ENCODE results near the gene EPHB1. TPM values are rescaled to one million over a fixed set of nuclear protein-coding genes. Genes with fewer than 3 reads are reported as not detected.

EPHB1 gene
- total and polyA plus RNA-seq, 2 of the 13 experiments (the other 11 are each of a cell fraction or from before 2014, with no cell fraction given), result 0.07 to 0.21 TPM

DNA sequence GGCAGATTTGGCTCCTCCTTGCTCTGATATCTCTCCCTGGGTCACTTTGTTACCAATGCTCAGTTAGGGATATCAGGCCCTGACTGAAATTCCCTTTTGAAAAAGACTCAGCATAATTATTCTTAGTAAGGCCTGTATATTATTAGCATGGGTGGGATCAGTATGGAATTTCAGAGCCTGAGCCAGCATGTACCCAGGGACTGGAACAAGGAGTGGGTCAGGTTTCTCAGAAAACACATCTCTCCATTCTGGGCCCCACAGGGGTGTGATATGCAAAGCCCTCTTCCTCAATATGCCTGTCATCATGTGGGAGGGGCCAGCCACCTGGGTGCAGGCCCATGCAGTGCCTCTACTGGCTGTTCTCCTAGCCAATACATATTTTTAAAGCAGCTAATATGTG lies 423.2 kb downstream of the EPHB1 start:
- H4K20me1 ChIP-seq (ENCODE audit: insufficient read depth, low read length), result no peaks in the 10 kb centered on the region
- H3K27me3 ChIP-seq (ENCODE audit: control insufficient read depth in 1 of 2, insufficient read depth in 2 of 2, low read length in 2 of 2), result no peaks in the 10 kb centered on the region; a peak in 1 of 5 replicates
- H3K9me3 ChIP-seq (ENCODE audit: low read length), result no peaks in the 10 kb centered on the region
- in situ Hi-C loops (cut with HindIII; ENCODE audit: extremely low pct_ligation_motif_present, low pct_unique_long_range_greater_than_20kb) (no loop called here), intact Hi-C loops (cut with micrococcal nuclease; ENCODE audit: unreplicated experiment) (no loop called here)
- ChIA-PET POLR2A (no interaction called here), CTCF (ENCODE audit: low intra/inter-chr PET ratio, low total read pairs) (no interaction called here)
- no peaks in the 10 kb centered on the region for H3K79me2 ChIP-seq (ENCODE audit: insufficient read depth, low read length)
- H3K9ac ChIP-seq (ENCODE audit: insufficient read depth, low read depth, low read length), result no peak overlapping the region
- TF ChIP-seq ZNF510 (CRISPR knock-in tag; IDR thresholded peaks at IDR 0.05; ENCODE audit: low read depth) (no peak), NCOA2 (CRISPR knock-in tag; IDR thresholded peaks at IDR 0.05) (no peak), DDIT3 (CRISPR knock-in tag; IDR thresholded peaks at IDR 0.05) (no peak), ZNF430 (CRISPR knock-in tag; IDR thresholded peaks at IDR 0.05) (no peak), HCFC1 (IDR thresholded peaks at IDR 0.05; ENCODE audit: low read depth, low read length) (no peak), E2F5 (CRISPR knock-in tag; conservative IDR thresholded peaks at IDR 0.05) (no peak), DNMT1 (CRISPR knock-in tag; IDR thresholded peaks at IDR 0.05) (no peak), ZNF354B (CRISPR knock-in tag; IDR thresholded peaks at IDR 0.05) (no peak), ZNF17 (CRISPR knock-in tag; IDR thresholded peaks at IDR 0.05) (no peak), GTF3A (CRISPR knock-in tag; conservative IDR thresholded peaks at IDR 0.05) (no peak), KDM5B (CRISPR knock-in tag; IDR thresholded peaks at IDR 0.05; ENCODE audit: borderline replicate concordance) (no peak), THAP7 (CRISPR knock-in tag; IDR thresholded peaks at IDR 0.05) (no peak), ZNF563 (CRISPR knock-in tag; IDR thresholded peaks at IDR 0.05) (no peak), ZC3H4 (CRISPR knock-in tag; IDR thresholded peaks at IDR 0.05; ENCODE audit: borderline replicate concordance) (no peak), NFE2 (CRISPR knock-in tag; IDR thresholded peaks at IDR 0.05) (no peak), HDAC2 (CRISPR knock-in tag; IDR thresholded peaks at IDR 0.05) (no peak)
- TF ChIP-seq, protein P1, sequence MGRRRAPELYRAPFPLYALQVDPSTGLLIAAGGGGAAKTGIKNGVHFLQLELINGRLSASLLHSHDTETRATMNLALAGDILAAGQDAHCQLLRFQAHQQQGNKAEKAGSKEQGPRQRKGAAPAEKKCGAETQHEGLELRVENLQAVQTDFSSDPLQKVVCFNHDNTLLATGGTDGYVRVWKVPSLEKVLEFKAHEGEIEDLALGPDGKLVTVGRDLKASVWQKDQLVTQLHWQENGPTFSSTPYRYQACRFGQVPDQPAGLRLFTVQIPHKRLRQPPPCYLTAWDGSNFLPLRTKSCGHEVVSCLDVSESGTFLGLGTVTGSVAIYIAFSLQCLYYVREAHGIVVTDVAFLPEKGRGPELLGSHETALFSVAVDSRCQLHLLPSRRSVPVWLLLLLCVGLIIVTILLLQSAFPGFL (CRISPR knock-in tag; IDR thresholded peaks at IDR 0.05), result no peak
- TF ChIP-seq, protein P2, sequence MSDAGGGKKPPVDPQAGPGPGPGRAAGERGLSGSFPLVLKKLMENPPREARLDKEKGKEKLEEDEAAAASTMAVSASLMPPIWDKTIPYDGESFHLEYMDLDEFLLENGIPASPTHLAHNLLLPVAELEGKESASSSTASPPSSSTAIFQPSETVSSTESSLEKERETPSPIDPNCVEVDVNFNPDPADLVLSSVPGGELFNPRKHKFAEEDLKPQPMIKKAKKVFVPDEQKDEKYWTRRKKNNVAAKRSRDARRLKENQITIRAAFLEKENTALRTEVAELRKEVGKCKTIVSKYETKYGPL (CRISPR knock-in tag; IDR thresholded peaks at IDR 0.05), result no peak
- TF ChIP-seq, protein P3, sequence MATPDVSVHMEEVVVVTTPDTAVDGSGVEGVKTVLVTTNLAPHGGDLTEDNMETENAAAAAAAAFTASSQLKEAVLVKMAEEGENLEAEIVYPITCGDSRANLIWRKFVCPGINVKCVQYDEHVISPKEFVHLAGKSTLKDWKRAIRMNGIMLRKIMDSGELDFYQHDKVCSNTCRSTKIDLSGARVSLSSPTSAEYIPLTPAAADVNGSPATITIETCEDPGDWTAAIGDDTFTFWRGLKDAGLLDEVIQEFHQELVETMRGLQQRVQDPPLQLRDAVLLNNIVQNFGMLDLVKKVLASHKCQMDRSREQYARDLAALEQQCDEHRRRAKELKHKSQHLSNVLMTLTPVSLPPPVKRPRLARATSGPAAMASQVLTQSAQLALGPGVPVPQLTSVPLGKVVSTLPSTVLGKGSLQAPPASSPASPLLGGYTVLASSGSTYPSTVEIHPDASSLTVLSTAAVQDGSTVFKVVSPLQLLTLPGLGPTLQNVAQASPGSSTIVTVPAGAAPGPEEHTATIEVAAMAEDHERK (CRISPR knock-in tag; IDR thresholded peaks at IDR 0.05; ENCODE audit: low read depth), result no peak
- no peak overlapping the region for H2AFZ ChIP-seq (ENCODE audit: low read length)
- DNase-seq (ENCODE audit: low spot score), result no peak
- H3K4me1 ChIP-seq (ENCODE audit: insufficient read depth, low read length), result no peaks in the 10 kb centered on the region
- no peaks in the 10 kb centered on the region for H3K36me3 ChIP-seq (replicated peaks in 1 of 2; ENCODE audit: control insufficient read depth in 1 of 2, insufficient read depth in 2 of 2, low read length in 2 of 2)
- no peak for FAIRE-seq
- H3K4me3 ChIP-seq (replicated peaks in 1 of 3; ENCODE audit: insufficient read depth in 1 of 3, low read depth in 2 of 3, low read length in 3 of 3), result no peak overlapping the region
- BruUV-seq (replicated peaks), result no TSS peak
- H3K27ac ChIP-seq (ENCODE audit: extremely low read length, insufficient read depth, low read length), result no peak overlapping the region
- ATAC-seq, result no peak
- no peak overlapping the region for H3K4me2 ChIP-seq (ENCODE audit: low read depth, low read length)
